ENCODE results near the gene PSMD6.

GRCh38 chr3:63995086-63995485, 28.2 kb downstream of the PSMD6 start:
- TF ChIP-seq POLR2AphosphoS5 (IDR thresholded peaks at IDR 0.05) (no peak), CTCF (IDR thresholded peaks at IDR 0.05) (no peak)

Data from breast epithelium (tissue), 3 donors.